HG03457 (cell line): Measurements from ENCODE around the gene CAMKV.

Experiments used
- ATAC-seq: cut with Tn5 transposase; IDR thresholded peaks from one replicate; pipeline ENCODE4 v1.9.1; 2021; ENCODE audit warnings: moderate number of reproducible peaks; ENCODE audit not compliant: unreplicated experiment

CAMKV gene

GRCh38 chr3:49898991-49899390 is 29.3 kb upstream of the CAMKV start:
- ATAC-seq: no peak

GRCh38 chr3:49896345-49896744 is 26.6 kb upstream of the CAMKV start:
- no peak for ATAC-seq

DNA sequence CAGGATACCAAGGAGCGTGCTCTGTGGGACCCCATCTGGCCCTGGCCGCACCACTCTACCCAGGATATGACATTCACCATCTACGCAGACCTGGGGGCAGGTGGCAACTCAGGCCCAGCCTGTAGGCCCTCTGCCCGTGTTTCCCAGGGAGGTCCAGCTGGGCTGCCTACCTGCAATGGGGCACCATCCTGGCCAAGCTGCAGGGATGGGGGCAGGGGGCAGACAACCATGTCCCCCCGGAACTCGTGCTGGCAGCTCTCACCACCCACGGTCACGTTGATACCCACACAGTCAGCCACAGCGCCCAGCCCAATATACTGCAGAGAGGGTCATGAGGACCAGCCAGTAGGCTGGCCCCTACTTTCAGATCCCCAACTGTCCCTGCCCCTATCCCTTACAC is 26.1 kb upstream of the CAMKV start:
- no peak for ATAC-seq

- ATAC-seq: no peak
Observed at GRCh38 chr3:49889296-49889695, 19.6 kb upstream of the CAMKV start.

DNA sequence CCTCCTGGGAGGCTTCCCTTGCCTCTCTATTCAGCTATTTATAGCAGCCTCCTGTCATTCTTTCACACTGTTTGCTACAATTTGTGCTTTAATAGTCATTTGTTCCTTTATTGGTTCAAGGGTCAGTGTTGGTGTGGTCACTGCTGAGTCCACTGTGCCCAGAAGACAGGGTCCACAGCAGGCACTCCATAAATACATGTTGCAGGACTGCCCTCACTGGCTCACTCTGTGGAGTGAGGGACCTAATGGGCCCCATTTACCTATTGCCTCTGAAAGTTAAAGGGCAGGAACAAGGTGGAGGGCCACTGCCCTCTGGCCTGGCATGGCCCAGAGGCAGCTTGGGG is 17.2 kb upstream of the CAMKV start:
- ATAC-seq: no peak

- no peak for ATAC-seq
Observed at GRCh38 chr3:49883998-49884397, 14.3 kb upstream of the CAMKV start.

DNA sequence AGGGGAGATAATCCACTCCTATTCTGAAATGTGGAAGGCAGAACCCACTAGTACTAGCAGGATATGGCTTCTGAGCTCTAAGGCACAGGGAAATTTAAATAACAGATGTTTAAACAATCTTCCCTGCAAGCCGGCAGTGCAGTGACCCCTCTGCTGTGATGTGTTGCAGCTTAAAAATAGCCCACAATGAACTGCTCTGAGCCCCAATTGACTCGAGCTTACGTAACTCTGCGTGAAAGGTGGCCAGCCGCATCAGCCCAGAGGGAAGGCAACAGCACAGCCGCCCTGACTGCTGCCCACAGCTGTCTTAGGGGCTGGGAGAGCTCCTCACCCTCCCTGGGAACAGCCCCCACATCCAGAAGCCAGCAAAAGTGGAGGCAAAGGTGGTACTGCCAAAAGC is 12.5 kb upstream of the CAMKV start:
- ATAC-seq: no peak

- ATAC-seq: no peak
Observed at GRCh38 chr3:49880581-49881315, 11.0 kb upstream of the CAMKV start.

DNA sequence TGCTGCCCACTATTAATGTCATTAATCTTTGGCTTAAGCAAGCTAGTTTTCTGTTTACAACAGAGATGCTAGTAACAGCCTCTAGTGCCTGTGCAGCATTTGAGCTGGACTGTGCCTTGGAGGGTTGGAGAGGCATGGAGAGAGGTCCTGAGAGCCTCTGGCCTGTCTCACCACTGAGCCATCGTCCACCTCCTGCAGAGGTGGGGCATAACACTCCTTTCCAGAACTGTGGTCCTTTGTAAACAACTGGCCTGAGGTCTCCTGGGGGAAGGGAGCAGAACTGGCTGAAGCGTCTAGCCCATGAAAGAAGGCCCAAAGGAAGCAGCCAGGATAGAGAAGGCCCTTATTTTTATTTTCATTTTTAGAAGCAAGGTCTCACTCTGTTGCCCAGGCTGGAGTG is 10.0 kb upstream of the CAMKV start:
- no peak for ATAC-seq

- ATAC-seq: no peak
Observed at GRCh38 chr3:49878686-49879085, 9.0 kb upstream of the CAMKV start.

GRCh38 chr3:49877716-49878115 is 8.0 kb upstream of the CAMKV start:
- no peak for ATAC-seq

- ATAC-seq: no peak
Observed at GRCh38 chr3:49876567-49876966, 6.9 kb upstream of the CAMKV start.

GRCh38 chr3:49873623-49874022 is 3.9 kb upstream of the CAMKV start:
- ATAC-seq: no peak

DNA sequence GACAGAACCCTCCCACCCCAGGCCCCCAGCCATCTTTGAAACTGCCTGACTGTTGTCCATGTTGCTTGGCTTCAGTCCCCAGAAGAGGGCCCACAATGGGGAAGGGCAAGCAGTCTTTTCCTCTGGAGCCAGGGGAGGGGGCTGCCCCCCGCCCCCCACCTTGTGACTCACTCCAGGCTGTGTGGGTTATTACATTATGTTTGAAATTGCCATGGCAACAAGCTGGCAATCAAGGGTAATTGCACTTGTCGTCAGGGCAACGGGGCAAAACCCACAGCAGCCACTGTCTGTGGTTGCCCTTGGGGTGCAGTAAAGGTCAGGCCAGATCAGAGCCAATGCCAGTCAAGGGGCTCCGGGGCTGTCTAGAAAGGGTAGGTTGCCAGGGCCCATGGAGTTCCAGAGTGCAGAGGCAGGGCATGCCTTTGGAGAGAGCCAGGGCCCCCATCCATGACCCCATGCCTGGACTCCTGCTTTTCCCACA is 3.1 kb upstream of the CAMKV start:
- ATAC-seq: no peak

DNA sequence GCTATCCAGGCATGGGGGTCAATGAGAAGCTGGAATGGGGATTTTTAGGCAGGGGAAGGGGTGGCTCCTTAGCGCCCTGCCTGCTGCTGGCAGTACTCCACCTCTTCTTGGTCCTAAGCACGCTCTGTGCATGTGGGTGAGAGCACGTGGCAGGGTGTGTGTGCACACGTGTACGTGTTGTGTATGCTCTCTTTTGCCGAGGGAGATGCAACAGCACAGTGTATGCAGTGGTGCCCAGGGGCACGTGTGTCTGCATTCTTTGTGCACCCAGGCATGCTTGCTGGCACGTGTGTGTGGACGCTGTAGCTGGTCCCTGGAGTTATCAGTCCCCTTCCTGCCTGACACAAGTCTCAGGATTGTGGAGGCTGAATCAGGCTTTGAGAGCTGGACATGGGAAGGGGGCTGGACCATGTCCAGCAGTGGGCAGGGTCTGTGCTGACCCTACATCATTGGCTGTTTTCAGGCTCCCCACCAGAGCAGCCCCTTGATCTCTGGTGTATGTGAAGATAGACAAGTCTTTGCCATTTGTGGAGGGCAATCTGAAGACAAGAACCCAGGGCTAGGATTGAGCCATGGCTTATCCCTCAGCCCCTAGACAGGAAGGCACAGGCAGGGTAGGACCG is 1.9 kb upstream of the CAMKV start:
- no peak for ATAC-seq

DNA sequence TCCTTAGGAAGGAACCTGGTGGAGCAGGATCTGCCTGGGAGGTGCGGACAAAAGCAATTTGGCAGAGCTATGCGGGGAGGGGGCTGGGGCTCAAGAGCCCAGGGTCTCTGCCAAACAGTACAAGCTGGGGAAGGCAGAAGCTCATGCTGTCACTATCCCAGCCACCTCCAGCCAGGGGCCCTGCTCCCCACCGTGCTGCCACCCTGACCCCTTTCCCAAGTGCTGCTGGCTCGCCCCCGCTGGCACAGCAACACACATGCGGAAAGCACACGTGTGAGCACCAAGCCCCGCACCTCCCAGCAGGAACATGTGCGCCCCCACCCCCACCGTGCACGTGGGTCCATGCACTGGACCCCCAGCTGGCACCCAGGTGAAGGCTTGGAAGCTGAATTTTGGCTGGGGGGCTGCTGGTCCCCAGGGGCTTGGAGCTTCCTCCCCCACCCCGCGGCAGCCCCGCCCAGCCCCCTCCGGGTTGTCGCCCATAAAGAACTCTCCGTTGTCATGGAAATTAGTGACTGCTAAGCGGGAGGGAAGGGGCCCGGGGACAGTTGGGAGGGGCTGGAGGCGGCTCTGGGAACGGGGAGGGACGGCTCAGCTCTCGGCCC is 742 bp downstream of the CAMKV start:
- ATAC-seq: no peak

GRCh38 chr3:49867871-49868321 is 1.8 kb downstream of the CAMKV start:
- no peak for ATAC-seq

GRCh38 chr3:49867400-49867799 is 2.3 kb downstream of the CAMKV start:
- ATAC-seq: no peak

DNA sequence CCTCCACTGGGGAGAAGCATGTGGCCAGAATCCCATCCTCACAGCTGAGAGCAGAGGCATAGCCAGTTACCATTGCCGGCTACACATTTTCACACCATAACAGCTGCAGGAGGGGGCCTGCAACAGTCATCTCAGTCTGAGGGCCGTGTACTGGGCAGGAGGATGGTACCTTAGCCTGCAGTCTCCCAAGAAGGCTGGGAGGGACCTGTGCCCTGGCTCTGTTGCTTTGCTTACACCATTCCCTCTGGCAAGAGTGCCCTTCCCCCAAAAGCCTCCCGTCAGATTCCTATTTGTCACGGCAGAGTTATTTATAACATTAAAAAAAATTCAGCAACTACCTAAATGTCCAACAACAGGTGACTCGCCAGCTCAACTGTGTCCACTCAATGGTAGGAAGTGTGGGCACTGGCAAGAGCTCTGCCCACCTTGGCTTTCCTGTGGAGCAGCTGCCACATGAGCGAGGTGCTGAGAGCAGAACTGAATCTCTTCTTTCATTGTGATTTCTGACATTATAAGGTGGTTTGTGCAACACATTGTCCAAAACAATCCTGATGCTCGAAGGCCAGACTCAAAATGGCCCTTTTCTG is 4.4 kb downstream of the CAMKV start:
- ATAC-seq: no peak

- no peak for ATAC-seq
Observed at GRCh38 chr3:49864505-49864904, 5.2 kb downstream of the CAMKV start.

- no peak for ATAC-seq
Observed at GRCh38 chr3:49859576-49860305, 10.0 kb downstream of the CAMKV start.
